Measurements from ENCODE around the gene ENTHD1. TPM values are rescaled to one million over a fixed set of nuclear protein-coding genes. Genes with fewer than 3 reads are reported as not detected.

Gene ENTHD1
- total RNA-seq, 1 experiment from 2014 or later = not detected

- intact Hi-C loops (cut with micrococcal nuclease; ENCODE audit: unreplicated experiment) = no loop called here
- H3K4me3 Mint-ChIP-seq (ENCODE audit: unreplicated experiment) = no peak overlapping the region
- no peak for DNase-seq
- BruUV-seq (replicated peaks) = no TSS peak
- ChIA-PET POLR2A (no interaction called here), CTCF (no interaction called here)
- H3K9me3 ChIP-seq = no peaks in the 10 kb centered on the region
- no peaks in the 10 kb centered on the region for H3K36me3 Mint-ChIP-seq (ENCODE audit: insufficient read depth, unreplicated experiment)
- no peak overlapping the region for H3K27ac Mint-ChIP-seq (ENCODE audit: unreplicated experiment)
- no peaks in the 10 kb centered on the region for H3K36me3 ChIP-seq (ENCODE audit: control insufficient read depth, insufficient read depth, low read length)
- no peak for TF ChIP-seq CTCF (IDR thresholded peaks at IDR 0.05; ENCODE audit: insufficient read depth in 1 of 2, low read depth in 1 of 2, low read length in 1 of 2, severe bottlenecking in 1 of 2, unreplicated experiment in 1 of 2)
- no peaks in the 10 kb centered on the region for H3K4me1 Mint-ChIP-seq (ENCODE audit: low read depth, unreplicated experiment)
- H3K4me3 ChIP-seq (ENCODE audit: low read depth, low read length) = no peak overlapping the region
- H3K9me3 Mint-ChIP-seq (ENCODE audit: unreplicated experiment) = no peaks in the 10 kb centered on the region
- no peaks in the 10 kb centered on the region for H3K4me1 ChIP-seq
- H3K27me3 ChIP-seq (replicated peaks; ENCODE audit: control insufficient read depth, insufficient read depth, low read length) = no peaks in the 10 kb centered on the region
- peaks cover 10% of the 10 kb centered on the region for H3K27me3 Mint-ChIP-seq (ENCODE audit: insufficient read depth, unreplicated experiment)
These were observed 108.3 kb downstream of the ENTHD1 start for GRCh38 chr22:39785232-39785631.

- no peaks in the 10 kb centered on the region for H3K4me1 ChIP-seq
- H3K9me3 ChIP-seq = no peaks in the 10 kb centered on the region
- no peaks in the 10 kb centered on the region for H3K27me3 ChIP-seq (replicated peaks; ENCODE audit: control insufficient read depth, insufficient read depth, low read length)
- ChIA-PET POLR2A (interaction anchor here (0.5 kb wide), 1 partner anchor 255 kb away, joined by 5 read pairs; no protein-coding TSS in a partner anchor), CTCF (no interaction called here)
- H3K27ac Mint-ChIP-seq (ENCODE audit: unreplicated experiment) = no peak overlapping the region
- TF ChIP-seq CTCF (IDR thresholded peaks at IDR 0.05; ENCODE audit: insufficient read depth in 1 of 2, low read depth in 1 of 2, low read length in 1 of 2, severe bottlenecking in 1 of 2, unreplicated experiment in 1 of 2) = no peak
- H3K36me3 ChIP-seq (ENCODE audit: control insufficient read depth, insufficient read depth, low read length) = no peaks in the 10 kb centered on the region
- peaks cover 7% of the 10 kb centered on the region for H3K27me3 Mint-ChIP-seq (ENCODE audit: insufficient read depth, unreplicated experiment)
- BruUV-seq (replicated peaks) = no TSS peak
- no peak overlapping the region for H3K4me3 Mint-ChIP-seq (ENCODE audit: unreplicated experiment)
- H3K4me3 ChIP-seq (ENCODE audit: low read depth, low read length) = no peak overlapping the region
- DNase-seq = no peak
- H3K36me3 Mint-ChIP-seq (ENCODE audit: insufficient read depth, unreplicated experiment) = no peaks in the 10 kb centered on the region
- H3K4me1 Mint-ChIP-seq (ENCODE audit: low read depth, unreplicated experiment) = peaks cover 11% of the 10 kb centered on the region
- no peaks in the 10 kb centered on the region for H3K9me3 Mint-ChIP-seq (ENCODE audit: unreplicated experiment)
- intact Hi-C loops (cut with micrococcal nuclease; ENCODE audit: unreplicated experiment) = no loop called here
These were observed 115.7 kb downstream of the ENTHD1 start for GRCh38 chr22:39777716-39778454.

GRCh38 chr22:39776295-39777009, 117.1 kb downstream of the ENTHD1 start:
- intact Hi-C loops (cut with micrococcal nuclease; ENCODE audit: unreplicated experiment) = no loop called here
- Histone ChIP-seq H3K9me3 (no peaks in the 10 kb centered on the region), H3K4me3 (ENCODE audit: low read depth, low read length) (no peak overlapping the region), H3K4me1 (no peaks in the 10 kb centered on the region), H3K36me3 (ENCODE audit: control insufficient read depth, insufficient read depth, low read length) (no peaks in the 10 kb centered on the region), H3K27me3 (replicated peaks; ENCODE audit: control insufficient read depth, insufficient read depth, low read length) (no peaks in the 10 kb centered on the region)
- DNase-seq = no peak
- POLR2A ChIA-PET = no interaction called here
- H3K9me3 Mint-ChIP-seq (ENCODE audit: unreplicated experiment) = no peaks in the 10 kb centered on the region
- no peak for TF ChIP-seq CTCF (IDR thresholded peaks at IDR 0.05; ENCODE audit: insufficient read depth in 1 of 2, low read depth in 1 of 2, low read length in 1 of 2, severe bottlenecking in 1 of 2, unreplicated experiment in 1 of 2)
- peaks cover 14% of the 10 kb centered on the region for H3K27me3 Mint-ChIP-seq (ENCODE audit: insufficient read depth, unreplicated experiment)
- no peak overlapping the region for H3K27ac Mint-ChIP-seq (ENCODE audit: unreplicated experiment)
- no peaks in the 10 kb centered on the region for H3K36me3 Mint-ChIP-seq (ENCODE audit: insufficient read depth, unreplicated experiment)
- H3K4me1 Mint-ChIP-seq (ENCODE audit: low read depth, unreplicated experiment) = peaks cover 11% of the 10 kb centered on the region
- H3K4me3 Mint-ChIP-seq (ENCODE audit: unreplicated experiment) = no peak overlapping the region
- BruUV-seq (replicated peaks) = no TSS peak
- CTCF ChIA-PET = no interaction called here

Data from Caco-2 (cell line).